Measurements from ENCODE around the gene PXN. TPM values are rescaled to one million over a fixed set of nuclear protein-coding genes. Genes with fewer than 3 reads are reported as not detected.
A peak's percentile ranks its signal among the peaks of the same experiment; 100 is the strongest.

PXN gene
- total and polyA plus RNA-seq, 4 donors, result 6.0 to 13.1 (median 12.3) TPM

- H3K4me1 ChIP-seq (ENCODE audit: control insufficient read depth in 4 of 4, insufficient read depth in 4 of 4, low read length in 3 of 4), result peaks cover 0 to 13% (median 5%) of the 10 kb centered on the region in 4 donors
- whole genome bisulfite sequencing, result under 1% methylated on average over 17 of the region's 17 CpGs
- H3K4me3 ChIP-seq (ENCODE audit: low read depth in 1 of 3, low read length in 3 of 3), result peak overlapping the region; percentile 38 to 70 (median 44)
- no peaks in the 10 kb centered on the region for H3K9me3 ChIP-seq (ENCODE audit: control insufficient read depth in 4 of 4, low read length in 3 of 4)
- peak overlapping the region; percentile 96 to 99 for H3K27ac ChIP-seq (ENCODE audit: low read depth in 1 of 2, low read length in 2 of 2)
- H3K9ac ChIP-seq (ENCODE audit: low read depth in 1 of 2, low read length in 2 of 2), result peak overlapping the region; percentile 77 to 99
- no peak for DNase-seq (ENCODE audit: low spot score)
- TF ChIP-seq HNF4A (conservative IDR thresholded peaks at IDR 0.05), result no peak
- TF ChIP-seq HNF4G (IDR thresholded peaks at IDR 0.05), result no peak
- no peak for TF ChIP-seq FOXA1 (IDR thresholded peaks at IDR 0.05)
- TF ChIP-seq, protein P1, sequence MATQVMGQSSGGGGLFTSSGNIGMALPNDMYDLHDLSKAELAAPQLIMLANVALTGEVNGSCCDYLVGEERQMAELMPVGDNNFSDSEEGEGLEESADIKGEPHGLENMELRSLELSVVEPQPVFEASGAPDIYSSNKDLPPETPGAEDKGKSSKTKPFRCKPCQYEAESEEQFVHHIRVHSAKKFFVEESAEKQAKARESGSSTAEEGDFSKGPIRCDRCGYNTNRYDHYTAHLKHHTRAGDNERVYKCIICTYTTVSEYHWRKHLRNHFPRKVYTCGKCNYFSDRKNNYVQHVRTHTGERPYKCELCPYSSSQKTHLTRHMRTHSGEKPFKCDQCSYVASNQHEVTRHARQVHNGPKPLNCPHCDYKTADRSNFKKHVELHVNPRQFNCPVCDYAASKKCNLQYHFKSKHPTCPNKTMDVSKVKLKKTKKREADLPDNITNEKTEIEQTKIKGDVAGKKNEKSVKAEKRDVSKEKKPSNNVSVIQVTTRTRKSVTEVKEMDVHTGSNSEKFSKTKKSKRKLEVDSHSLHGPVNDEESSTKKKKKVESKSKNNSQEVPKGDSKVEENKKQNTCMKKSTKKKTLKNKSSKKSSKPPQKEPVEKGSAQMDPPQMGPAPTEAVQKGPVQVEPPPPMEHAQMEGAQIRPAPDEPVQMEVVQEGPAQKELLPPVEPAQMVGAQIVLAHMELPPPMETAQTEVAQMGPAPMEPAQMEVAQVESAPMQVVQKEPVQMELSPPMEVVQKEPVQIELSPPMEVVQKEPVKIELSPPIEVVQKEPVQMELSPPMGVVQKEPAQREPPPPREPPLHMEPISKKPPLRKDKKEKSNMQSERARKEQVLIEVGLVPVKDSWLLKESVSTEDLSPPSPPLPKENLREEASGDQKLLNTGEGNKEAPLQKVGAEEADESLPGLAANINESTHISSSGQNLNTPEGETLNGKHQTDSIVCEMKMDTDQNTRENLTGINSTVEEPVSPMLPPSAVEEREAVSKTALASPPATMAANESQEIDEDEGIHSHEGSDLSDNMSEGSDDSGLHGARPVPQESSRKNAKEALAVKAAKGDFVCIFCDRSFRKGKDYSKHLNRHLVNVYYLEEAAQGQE (IDR thresholded peaks at IDR 0.05), result no peak
- TF ChIP-seq YY1 (IDR thresholded peaks at IDR 0.05), result no peak
- TF ChIP-seq NR2F2 (IDR thresholded peaks at IDR 0.05), result no peak
- TF ChIP-seq EGR1 (IDR thresholded peaks at IDR 0.05; ENCODE audit: low read depth in 2 of 2), result no peak
- no peaks in the 10 kb centered on the region for H3K27me3 ChIP-seq (ENCODE audit: control insufficient read depth in 4 of 4, insufficient read depth in 4 of 4, low read length in 3 of 4)
- no peaks in the 10 kb centered on the region for H3K36me3 ChIP-seq (ENCODE audit: control insufficient read depth in 4 of 4, insufficient read depth in 3 of 4, low read depth in 1 of 4, low read length in 3 of 4)
Observed at GRCh38 chr12:120292411-120292660, 26.8 kb upstream of the PXN start.

DNA sequence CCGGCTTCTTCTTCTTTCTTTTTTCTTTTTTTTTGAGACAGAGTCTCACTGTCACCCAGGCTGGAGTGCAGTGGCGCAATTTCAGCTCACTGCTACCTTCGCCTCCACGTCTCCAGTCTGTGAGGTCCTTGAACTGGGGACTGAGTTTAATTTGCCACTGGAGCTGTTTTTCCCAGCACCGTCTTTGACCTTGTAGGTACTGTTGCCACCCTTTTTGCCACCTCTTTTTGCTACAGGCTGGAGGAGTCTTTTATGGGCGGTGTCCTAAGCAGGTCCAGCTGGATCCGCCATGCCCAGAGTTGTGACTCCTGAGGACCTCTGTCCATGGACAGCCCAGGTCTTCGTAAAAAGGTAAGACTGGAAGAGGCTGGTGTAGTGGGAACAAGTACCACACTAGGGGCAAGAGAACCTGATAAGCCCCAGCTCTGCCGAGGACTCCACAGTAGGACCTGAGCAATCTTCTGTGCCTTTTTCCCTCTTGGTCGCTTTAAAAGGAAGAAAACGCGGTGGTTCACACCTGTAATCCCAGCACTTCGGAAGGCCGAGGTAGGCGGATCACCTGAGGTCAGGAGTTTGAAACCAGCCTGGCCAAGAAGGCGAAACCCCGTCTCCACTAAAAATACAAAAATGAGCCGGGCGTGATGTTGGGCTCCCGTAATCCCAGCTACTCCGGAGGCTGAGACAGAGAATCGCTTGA is 25.2 kb upstream of the PXN start:
- 12% methylated on average over 22 of the region's 22 CpGs for WGBS
- Histone ChIP-seq H3K9me3 (ENCODE audit: control insufficient read depth in 4 of 4, low read length in 3 of 4) (no peaks in the 10 kb centered on the region), H3K27me3 (ENCODE audit: control insufficient read depth in 4 of 4, insufficient read depth in 4 of 4, low read length in 3 of 4) (no peaks in the 10 kb centered on the region), H3K9ac (ENCODE audit: low read depth in 1 of 2, low read length in 2 of 2) (peak overlapping the region; percentile 78 to 79), H3K4me1 (ENCODE audit: control insufficient read depth in 4 of 4, insufficient read depth in 4 of 4, low read length in 3 of 4) (peaks cover 0 to 13% (median 5%) of the 10 kb centered on the region in 4 donors), H3K27ac (ENCODE audit: low read depth in 1 of 2, low read length in 2 of 2) (peak overlapping the region; percentile 96 to 99), H3K4me3 (ENCODE audit: low read depth in 1 of 3, low read length in 3 of 3) (peak overlapping the region in 2 of 3 donors; percentile 10 to 13), H3K36me3 (ENCODE audit: control insufficient read depth in 4 of 4, insufficient read depth in 3 of 4, low read depth in 1 of 4, low read length in 3 of 4) (no peaks in the 10 kb centered on the region)
- TF ChIP-seq, protein P1 (IDR thresholded peaks at IDR 0.05), result no peak
- no peak for TF ChIP-seq RAD21 (IDR thresholded peaks at IDR 0.05)
- TF ChIP-seq MAX (IDR thresholded peaks at IDR 0.05), result no peak
- peak in 1 of 2 donors; percentile 5 for TF ChIP-seq RXRA (IDR thresholded peaks at IDR 0.05)
- TF ChIP-seq HNF4A (conservative IDR thresholded peaks at IDR 0.05), result peak in 1 of 2 donors; percentile 14
- no peak for TF ChIP-seq CTCF (IDR thresholded peaks at IDR 0.05; ENCODE audit: low read depth, low read length, missing input control)
- no peak for DNase-seq (ENCODE audit: low spot score)
